Measurements from ENCODE around the gene MPP3.

The MPP3 gene

GRCh38 chr17:43767053-43767712 is 65.8 kb downstream of the MPP3 start:
- intact Hi-C loops (cut with DNase I), result no loop called here
- DNase-seq, result peak in 3 of 42 donors; percentile 14 to 37 (median 24)

GRCh38 chr17:43766413-43767052 is 66.4 kb downstream of the MPP3 start:
- intact Hi-C loops (cut with DNase I), result no loop called here
- peak in 41 of 42 donors; percentile 27 to 88 (median 74) for DNase-seq

GRCh38 chr17:43760254-43760852 is 72.6 kb downstream of the MPP3 start:
- intact Hi-C loops (cut with DNase I), result loop anchor here (1.0 kb wide), 1 partner anchor 66 kb away; no protein-coding TSS in a partner anchor
- DNase-seq, result peak; percentile 83 to 98 (median 95)

- DNase-seq, result no peak
- intact Hi-C loops (cut with DNase I), result loop anchor here (1.0 kb wide), 1 partner anchor 66 kb away; no protein-coding TSS in a partner anchor
Observed at GRCh38 chr17:43759836-43760235, 73.1 kb downstream of the MPP3 start.

GRCh38 chr17:43758497-43759174 is 74.3 kb downstream of the MPP3 start, which contains the start of gene SOST:
SOST (minus strand) TSS chr17:43758791; CDS start chr17:43758741, 50 bp downstream.
- intact Hi-C loops (cut with DNase I), result no loop called here
- DNase-seq, result peak in 1 of 42 donors; percentile 10

GRCh38 chr17:43758086-43758485 is 74.9 kb downstream of the MPP3 start:
- DNase-seq, result no peak
- intact Hi-C loops (cut with DNase I), result no loop called here

GRCh38 chr17:43757171-43757660 is 75.7 kb downstream of the MPP3 start:
- intact Hi-C loops (cut with DNase I), result no loop called here
- DNase-seq, result no peak

GRCh38 chr17:43756201-43756600 is 76.7 kb downstream of the MPP3 start:
- no peak for DNase-seq
- intact Hi-C loops (cut with DNase I), result no loop called here

- peak in 25 of 42 donors; percentile 16 to 63 (median 40) for DNase-seq
- intact Hi-C loops (cut with DNase I), result no loop called here
Observed at GRCh38 chr17:43755389-43755875, 77.5 kb downstream of the MPP3 start.

GRCh38 chr17:43754947-43755346 is 78.0 kb downstream of the MPP3 start:
- no peak for DNase-seq
- intact Hi-C loops (cut with DNase I), result no loop called here

- DNase-seq, result no peak
- intact Hi-C loops (cut with DNase I), result no loop called here
Observed at GRCh38 chr17:43753493-43754129, 79.3 kb downstream of the MPP3 start.
